ENCODE data around the gene THSD7A.

Gene THSD7A

GRCh38 chr7:11424006-11424405 lies 408.0 kb downstream of the THSD7A start:
- peaks cover 3% of the 10 kb centered on the region for H3K4me1 ChIP-seq (ENCODE audit: control insufficient read depth, insufficient read depth, low read length, unreplicated experiment)
- no peak overlapping the region for H3K4me3 ChIP-seq (ENCODE audit: low read depth, low read length)
- no peaks in the 10 kb centered on the region for H3K27me3 ChIP-seq (ENCODE audit: insufficient read depth, low read length)
- no peaks in the 10 kb centered on the region for H3K79me2 ChIP-seq (ENCODE audit: control insufficient read depth, insufficient read depth, low read length, unreplicated experiment)
- no peak overlapping the region for H2AFZ ChIP-seq (ENCODE audit: low read length, unreplicated experiment)
- H3K27ac ChIP-seq (ENCODE audit: low read depth, low read length) = no peak overlapping the region
- H3K36me3 ChIP-seq (ENCODE audit: insufficient read depth, low read length) = no peaks in the 10 kb centered on the region

- Histone ChIP-seq H3K4me1 (ENCODE audit: control insufficient read depth, insufficient read depth, low read length, unreplicated experiment) (no peaks in the 10 kb centered on the region), H2AFZ (ENCODE audit: low read length, unreplicated experiment) (no peak overlapping the region), H3K36me3 (ENCODE audit: insufficient read depth, low read length) (no peaks in the 10 kb centered on the region), H3K79me2 (ENCODE audit: control insufficient read depth, insufficient read depth, low read length, unreplicated experiment) (no peaks in the 10 kb centered on the region), H3K27me3 (ENCODE audit: insufficient read depth, low read length) (no peaks in the 10 kb centered on the region), H3K27ac (ENCODE audit: low read depth, low read length) (no peak overlapping the region), H3K4me3 (ENCODE audit: low read depth, low read length) (no peak overlapping the region)
Observed at GRCh38 chr7:11420049-11420448, 411.9 kb downstream of the THSD7A start.

GRCh38 chr7:11416641-11417458 lies 415.1 kb downstream of the THSD7A start:
- no peaks in the 10 kb centered on the region for H3K27me3 ChIP-seq (ENCODE audit: insufficient read depth, low read length)
- no peak overlapping the region for H3K4me3 ChIP-seq (ENCODE audit: low read depth, low read length)
- H3K36me3 ChIP-seq (ENCODE audit: insufficient read depth, low read length) = no peaks in the 10 kb centered on the region
- no peaks in the 10 kb centered on the region for H3K4me1 ChIP-seq (ENCODE audit: control insufficient read depth, insufficient read depth, low read length, unreplicated experiment)
- H3K79me2 ChIP-seq (ENCODE audit: control insufficient read depth, insufficient read depth, low read length, unreplicated experiment) = no peaks in the 10 kb centered on the region
- H2AFZ ChIP-seq (ENCODE audit: low read length, unreplicated experiment) = no peak overlapping the region
- no peak overlapping the region for H3K27ac ChIP-seq (ENCODE audit: low read depth, low read length)

DNA sequence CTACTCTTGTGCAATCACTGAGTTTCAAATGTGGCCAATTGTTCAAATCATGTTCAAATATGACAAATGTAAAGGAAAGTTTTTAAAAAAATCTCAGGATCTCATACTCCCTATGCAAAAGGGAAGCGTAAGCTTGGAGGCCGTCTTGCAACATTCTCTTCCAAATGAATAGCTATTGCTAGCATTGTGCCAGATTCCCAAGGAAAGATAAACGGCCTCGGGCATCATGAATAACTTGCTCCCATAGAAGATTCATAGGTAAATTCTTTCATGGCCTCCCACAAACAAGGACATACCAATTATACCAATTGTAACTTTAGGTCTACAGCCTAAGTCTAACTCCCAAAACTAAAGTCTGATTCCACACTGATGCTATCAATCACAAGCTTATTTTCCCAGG lies 416.9 kb downstream of the THSD7A start:
- H3K79me2 ChIP-seq (ENCODE audit: control insufficient read depth, insufficient read depth, low read length, unreplicated experiment) = no peaks in the 10 kb centered on the region
- H3K27ac ChIP-seq (ENCODE audit: low read depth, low read length) = no peak overlapping the region
- H3K4me3 ChIP-seq (ENCODE audit: low read depth, low read length) = no peak overlapping the region
- H2AFZ ChIP-seq (ENCODE audit: low read length, unreplicated experiment) = no peak overlapping the region
- no peaks in the 10 kb centered on the region for H3K27me3 ChIP-seq (ENCODE audit: insufficient read depth, low read length)
- no peaks in the 10 kb centered on the region for H3K36me3 ChIP-seq (ENCODE audit: insufficient read depth, low read length)
- no peaks in the 10 kb centered on the region for H3K4me1 ChIP-seq (ENCODE audit: control insufficient read depth, insufficient read depth, low read length, unreplicated experiment)

- H3K27me3 ChIP-seq (ENCODE audit: insufficient read depth, low read length) = no peaks in the 10 kb centered on the region
- no peaks in the 10 kb centered on the region for H3K36me3 ChIP-seq (ENCODE audit: insufficient read depth, low read length)
- no peak overlapping the region for H2AFZ ChIP-seq (ENCODE audit: low read length, unreplicated experiment)
- no peaks in the 10 kb centered on the region for H3K79me2 ChIP-seq (ENCODE audit: control insufficient read depth, insufficient read depth, low read length, unreplicated experiment)
- H3K4me1 ChIP-seq (ENCODE audit: control insufficient read depth, insufficient read depth, low read length, unreplicated experiment) = no peaks in the 10 kb centered on the region
- H3K4me3 ChIP-seq (ENCODE audit: low read depth, low read length) = no peak overlapping the region
- no peak overlapping the region for H3K27ac ChIP-seq (ENCODE audit: low read depth, low read length)
Observed at GRCh38 chr7:11413901-11414300, 418.1 kb downstream of the THSD7A start.

DNA sequence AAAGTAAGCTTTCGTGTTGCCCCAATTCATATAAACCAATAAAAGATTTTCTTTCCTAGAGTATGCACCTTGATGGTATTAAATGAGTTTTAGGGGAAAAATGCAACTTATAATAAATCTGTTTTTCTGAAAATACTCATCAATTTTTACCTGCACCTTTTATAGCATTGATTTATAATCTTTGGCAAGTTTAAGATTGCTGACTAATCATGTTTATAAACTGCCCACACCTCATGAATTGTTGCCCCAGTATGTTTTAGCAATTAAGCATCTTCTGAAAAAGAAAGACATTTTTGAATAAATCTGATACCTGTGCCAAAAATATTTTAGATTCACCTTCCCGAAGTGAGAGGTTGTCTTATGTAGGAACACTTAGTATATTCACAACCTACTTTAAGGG lies 420.0 kb downstream of the THSD7A start:
- Histone ChIP-seq H3K27me3 (ENCODE audit: insufficient read depth, low read length) (no peaks in the 10 kb centered on the region), H3K4me1 (ENCODE audit: control insufficient read depth, insufficient read depth, low read length, unreplicated experiment) (no peaks in the 10 kb centered on the region), H2AFZ (ENCODE audit: low read length, unreplicated experiment) (no peak overlapping the region), H3K4me3 (ENCODE audit: low read depth, low read length) (no peak overlapping the region), H3K27ac (ENCODE audit: low read depth, low read length) (no peak overlapping the region), H3K79me2 (ENCODE audit: control insufficient read depth, insufficient read depth, low read length, unreplicated experiment) (no peaks in the 10 kb centered on the region), H3K36me3 (ENCODE audit: insufficient read depth, low read length) (no peaks in the 10 kb centered on the region)

DNA sequence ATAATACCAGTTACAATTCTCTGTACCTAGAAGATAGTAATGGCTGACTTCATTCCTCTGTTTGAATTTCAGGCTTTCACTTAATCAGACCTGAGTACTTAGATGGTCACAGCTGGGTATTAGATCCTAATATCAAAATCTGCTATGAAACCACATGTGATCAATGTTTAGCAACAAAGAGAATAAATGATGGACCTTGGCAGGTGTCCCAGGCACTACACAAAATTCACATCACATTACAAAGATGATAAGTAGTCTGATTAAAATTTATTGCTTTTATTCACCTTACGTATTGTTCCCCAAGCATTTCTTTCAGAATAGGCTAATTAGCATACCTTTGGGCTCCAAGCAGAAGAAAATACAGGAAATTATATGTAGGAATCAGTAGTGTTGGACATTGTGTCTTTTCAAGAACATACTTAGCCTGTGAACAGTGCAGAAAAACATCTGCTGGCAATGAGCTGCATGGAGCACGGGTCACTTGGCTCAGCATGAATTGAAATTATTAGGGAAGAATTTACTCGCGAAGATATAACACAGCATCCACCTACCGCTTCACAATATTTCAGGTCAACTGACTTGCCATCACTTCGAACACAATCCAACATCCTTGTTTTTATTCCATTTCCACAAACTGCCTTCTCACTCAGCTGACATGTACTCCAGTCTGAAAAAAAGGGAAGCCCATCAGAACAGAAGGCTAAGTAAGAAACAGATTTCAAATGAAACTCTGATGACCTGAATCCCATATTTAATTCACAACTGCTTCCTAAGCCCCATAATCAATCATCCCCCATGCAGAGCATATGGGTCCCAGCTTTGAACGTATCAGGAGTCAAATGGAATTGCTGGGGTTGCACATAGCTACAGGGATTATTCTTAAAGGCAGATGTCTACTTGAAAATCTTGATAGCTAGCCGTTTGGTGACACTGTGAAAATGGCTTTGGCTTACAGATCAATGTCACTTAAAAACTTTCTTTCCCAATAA lies 421.0 kb downstream of the THSD7A start:
- H2AFZ ChIP-seq (ENCODE audit: low read length, unreplicated experiment) = no peak overlapping the region
- no peak overlapping the region for H3K27ac ChIP-seq (ENCODE audit: low read depth, low read length)
- no peaks in the 10 kb centered on the region for H3K36me3 ChIP-seq (ENCODE audit: insufficient read depth, low read length)
- no peak overlapping the region for H3K4me3 ChIP-seq (ENCODE audit: low read depth, low read length)
- H3K4me1 ChIP-seq (ENCODE audit: control insufficient read depth, insufficient read depth, low read length, unreplicated experiment) = no peaks in the 10 kb centered on the region
- H3K79me2 ChIP-seq (ENCODE audit: control insufficient read depth, insufficient read depth, low read length, unreplicated experiment) = no peaks in the 10 kb centered on the region
- no peaks in the 10 kb centered on the region for H3K27me3 ChIP-seq (ENCODE audit: insufficient read depth, low read length)

DNA sequence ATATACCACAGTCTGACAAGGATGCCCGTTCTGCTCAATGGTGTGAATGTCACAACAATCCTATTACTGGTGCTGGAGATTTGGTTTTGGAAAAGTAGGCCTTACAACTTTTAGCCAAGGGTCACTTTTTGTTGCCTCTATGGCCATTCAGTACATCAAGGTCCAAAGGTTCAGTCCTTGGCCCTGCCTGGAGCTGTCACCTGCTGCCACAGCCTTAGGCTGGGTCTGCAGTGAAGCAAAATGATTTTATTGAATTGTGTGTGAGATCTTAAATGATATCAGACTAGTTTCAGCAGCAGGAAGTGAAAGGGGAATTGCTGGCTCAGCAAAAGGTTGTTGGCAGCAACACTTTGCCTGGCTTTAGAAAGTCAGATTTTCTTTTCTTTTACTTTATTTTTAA lies 427.6 kb downstream of the THSD7A start:
- no peaks in the 10 kb centered on the region for H3K27me3 ChIP-seq (ENCODE audit: insufficient read depth, low read length)
- no peaks in the 10 kb centered on the region for H3K79me2 ChIP-seq (ENCODE audit: control insufficient read depth, insufficient read depth, low read length, unreplicated experiment)
- H2AFZ ChIP-seq (ENCODE audit: low read length, unreplicated experiment) = no peak overlapping the region
- no peaks in the 10 kb centered on the region for H3K4me1 ChIP-seq (ENCODE audit: control insufficient read depth, insufficient read depth, low read length, unreplicated experiment)
- no peak overlapping the region for H3K4me3 ChIP-seq (ENCODE audit: low read depth, low read length)
- H3K36me3 ChIP-seq (ENCODE audit: insufficient read depth, low read length) = no peaks in the 10 kb centered on the region
- no peak overlapping the region for H3K27ac ChIP-seq (ENCODE audit: low read depth, low read length)

DNA sequence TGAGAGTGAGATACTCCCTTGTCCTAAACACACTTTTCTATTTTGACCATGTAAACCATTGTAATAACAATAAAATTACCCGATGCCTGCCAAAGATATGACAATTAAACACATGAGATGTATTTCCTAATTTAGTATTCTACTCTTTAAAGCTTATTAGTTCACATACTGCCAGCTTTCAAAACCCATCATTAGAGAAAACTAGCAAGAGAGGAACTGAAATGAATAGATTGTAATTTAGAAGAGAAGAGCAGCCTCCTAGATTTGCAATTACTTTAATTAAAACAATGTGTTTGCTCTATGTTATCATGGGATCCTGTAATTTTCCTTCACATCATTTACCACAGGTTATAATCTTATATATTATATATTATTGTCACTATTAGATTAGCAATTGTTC lies 428.2 kb downstream of the THSD7A start:
- Histone ChIP-seq H3K79me2 (ENCODE audit: control insufficient read depth, insufficient read depth, low read length, unreplicated experiment) (no peaks in the 10 kb centered on the region), H3K27me3 (ENCODE audit: insufficient read depth, low read length) (no peaks in the 10 kb centered on the region), H3K4me3 (ENCODE audit: low read depth, low read length) (no peak overlapping the region), H2AFZ (ENCODE audit: low read length, unreplicated experiment) (no peak overlapping the region), H3K4me1 (ENCODE audit: control insufficient read depth, insufficient read depth, low read length, unreplicated experiment) (no peaks in the 10 kb centered on the region), H3K27ac (ENCODE audit: low read depth, low read length) (no peak overlapping the region), H3K36me3 (ENCODE audit: insufficient read depth, low read length) (no peaks in the 10 kb centered on the region)

DNA sequence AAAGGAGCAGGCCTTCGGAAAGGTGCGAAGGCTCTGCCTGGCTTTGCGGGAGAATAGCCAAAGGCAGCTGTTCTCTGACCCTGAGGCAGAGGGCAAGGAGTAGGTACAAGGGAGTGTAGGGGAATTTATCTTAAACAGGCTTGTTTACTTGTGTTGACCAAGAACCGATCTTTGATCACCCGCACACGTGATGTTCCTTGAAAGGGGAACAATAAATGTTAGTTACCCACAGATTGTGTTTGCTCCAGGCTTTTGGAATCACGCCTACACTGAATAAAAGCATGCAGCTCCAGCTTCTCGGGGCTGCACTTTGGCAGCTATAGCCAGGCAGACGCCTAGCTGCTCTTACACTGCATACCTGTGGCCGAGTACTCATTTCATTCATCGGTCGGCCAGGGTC lies 437.6 kb downstream of the THSD7A start:
- Histone ChIP-seq H3K27me3 (ENCODE audit: insufficient read depth, low read length) (no peaks in the 10 kb centered on the region), H3K79me2 (ENCODE audit: control insufficient read depth, insufficient read depth, low read length, unreplicated experiment) (no peaks in the 10 kb centered on the region), H3K27ac (ENCODE audit: low read depth, low read length) (no peak overlapping the region), H2AFZ (ENCODE audit: low read length, unreplicated experiment) (no peak overlapping the region), H3K36me3 (ENCODE audit: insufficient read depth, low read length) (no peaks in the 10 kb centered on the region), H3K4me1 (ENCODE audit: control insufficient read depth, insufficient read depth, low read length, unreplicated experiment) (no peaks in the 10 kb centered on the region), H3K4me3 (ENCODE audit: low read depth, low read length) (no peak overlapping the region)
